Lower leg skin (tissue), 4 donors: Measurements from ENCODE around the gene LIX1L. TPM values are rescaled to one million over a fixed set of nuclear protein-coding genes. Genes with fewer than 3 reads are reported as not detected.
A peak's percentile ranks its signal among the peaks of the same experiment; 100 is the strongest.

Experiments
- DNase-seq, 2 donors: peaks; one replicate each; pipeline ENCODE4 v3.0.0-alpha.2; 2019; ENCODE audit warnings: low spot score in 2 of 2
- H3K4me3 ChIP-seq: fragments of 200-600 bp; sonication (generic); 2 replicates; pipeline ENCODE4 v1.5.1; 2017; ENCODE audit warnings: mild to moderate bottlenecking, low read depth; ENCODE audit not compliant: poor library complexity, severe bottlenecking
- CTCF ChIP-seq, 3 donors: fragments of 450-650 bp; IDR thresholded peaks; one replicate each; pipeline ENCODE4 v1.5.1; 2016; ENCODE audit warnings: antibody characterized with exemption in 3 of 3, mild to moderate bottlenecking in 3 of 3, moderate library complexity in 2 of 3
- POLR2A ChIP-seq, 2 donors: fragments of 450-650 bp; IDR thresholded peaks; one replicate each; pipeline ENCODE4 v1.6.1; 2016 to 2017; ENCODE audit warnings: antibody characterized with exemption in 2 of 2, mild to moderate bottlenecking in 1 of 2, moderate library complexity in 1 of 2
- WGBS, 2 donors: methylation state at CpG; one replicate each; pipeline ENCODE4 v1.1.5; 2018; 5-methylcytosine and 5-hydroxymethylcytosine counted together
- intact Hi-C: fragments of 100-400 bp; cut with DNase I; formaldehyde crosslinking; loops from one replicate; pipeline ENCODE4 v1.15.0; 2023; ENCODE audit warnings: low total_unique reads
- total RNA-seq, 4 donors: library from RNA; depleted of rRNA; stranded (reverse); fragments of >200 nt; gene quantifications; one replicate each; pipeline ENCODE4 v1.1.0, GENCODE V29; 2016

Gene LIX1L
- 10 to 100 TPM in 1 of 4 donors, 1 to 10 TPM in 3; 4.6 to 14.2 (median 7.7) TPM for total RNA-seq

GRCh38 chr1:145957443-145958319 is at the start of gene LIX1L:
Gene LIX1L, minus strand, starts transcription at chr1:145958017. Its CDS starts 90 bp downstream, at chr1:145957927.
- WGBS, 2 donors = 0% methylated on average over 22 to 38 of the region's 60 CpGs
- peak within 1 kb of the TSS; percentile 71 for H3K4me3 ChIP-seq
- peak; percentile 96 to 99 for DNase-seq
- TF ChIP-seq POLR2A (IDR thresholded peaks at IDR 0.05) (peak in 1 of 2 donors; percentile 74), CTCF (IDR thresholded peaks at IDR 0.05) (no peak)
- intact Hi-C loops = no loop called here

GRCh38 chr1:146001709-146002108 is 43.9 kb upstream of the LIX1L start:
- no peak overlapping the region for H3K4me3 ChIP-seq
- intact Hi-C loops = no loop called here
- TF ChIP-seq POLR2A (IDR thresholded peaks at IDR 0.05) = no peak
- TF ChIP-seq CTCF (IDR thresholded peaks at IDR 0.05) = no peak
- DNase-seq = peak; percentile 17 to 83
- 68 to 70% methylated on average over 2 of the region's 2 CpGs for WGBS, 2 donors

- 8 to 9% methylated on average over 5 of the region's 5 CpGs for WGBS, 2 donors
- DNase-seq = peak in 1 of 2 donors; percentile 58
- no peak for TF ChIP-seq CTCF (IDR thresholded peaks at IDR 0.05)
- TF ChIP-seq POLR2A (IDR thresholded peaks at IDR 0.05) = no peak
- H3K4me3 ChIP-seq = no peak overlapping the region
- intact Hi-C loops = no loop called here
Measured at GRCh38 chr1:145999321-146000024, 41.7 kb upstream of the LIX1L start.

- intact Hi-C loops = no loop called here
- no peak for TF ChIP-seq CTCF (IDR thresholded peaks at IDR 0.05)
- TF ChIP-seq POLR2A (IDR thresholded peaks at IDR 0.05) = no peak
- WGBS, 2 donors = 4 to 5% methylated on average over 3 of the region's 3 CpGs
- no peak overlapping the region for H3K4me3 ChIP-seq
- DNase-seq = peak in 1 of 2 donors; percentile 67
Measured at GRCh38 chr1:145997718-145998023, 39.9 kb upstream of the LIX1L start.

GRCh38 chr1:145997016-145997717 is 39.4 kb upstream of the LIX1L start:
- 4 to 7% methylated on average over 12 of the region's 12 CpGs for WGBS, 2 donors
- DNase-seq = peak in 1 of 2 donors; percentile 94
- intact Hi-C loops = no loop called here

More at GRCh38 chr1:145997016-145997717, 39.4 kb upstream of the LIX1L start:
- H3K4me3 ChIP-seq = peak overlapping the region; percentile 37
- TF ChIP-seq POLR2A (IDR thresholded peaks at IDR 0.05) (peak in 1 of 2 donors; percentile 18), CTCF (IDR thresholded peaks at IDR 0.05) (no peak)
